BJ (cell line): Measurements from ENCODE around the gene ZFP92. TPM values are rescaled to one million over a fixed set of nuclear protein-coding genes. Genes with fewer than 3 reads are reported as not detected.

ENCODE experiments used
- CTCF ChIA-PET: fragments of 350-600 bp; formaldehyde crosslinking; extraction: SDS; loops from one replicate; lab custom pipeline; 2021; ENCODE audit warnings: antibody characterized with exemption, inconsistent platforms; lab: Yijun Ruan, JAX
- POLR2A ChIA-PET: fragments of 300-600 bp; sonication (Branson Sonifier 250); formaldehyde crosslinking; extraction: SDS; loops from one replicate; lab custom pipeline; 2021; ENCODE audit warnings: antibody characterized with exemption; lab: Charles Lee
- DNase-seq: peaks from one replicate; pipeline ENCODE4 v3.0.0-alpha.2; 2011; ENCODE audit warnings: low read depth
- H3K27me3 ChIP-seq: 2 replicates; pipeline ENCODE4 v1.6.0; 2011; ENCODE audit warnings: low read length; ENCODE audit not compliant: control insufficient read depth, insufficient read depth
- H3K36me3 ChIP-seq: 2 replicates; pipeline ENCODE4 v1.5.1; 2011; ENCODE audit warnings: low read length; ENCODE audit not compliant: control insufficient read depth, insufficient read depth
- H3K4me3 ChIP-seq: 2 replicates; pipeline ENCODE4 v1.5.1; 2011; ENCODE audit warnings: low read depth, mild to moderate bottlenecking, control low read depth, low read length
- CTCF ChIP-seq: IDR thresholded peaks from 2 replicates; pipeline ENCODE4 v1.5.1; 2011; ENCODE audit warnings: low read depth, mild to moderate bottlenecking, control low read depth, inconsistent platforms, low read length, moderate library complexity; ENCODE audit not compliant: insufficient read depth
- polyA plus RNA-seq: library from polyadenylated mRNA; depleted of rRNA; stranded (reverse); fragments of >200 nt; gene quantifications from 2 replicates; pipeline ENCODE4 v1.2.3, GENCODE V29; 2011; rRNA removed
- small RNA-seq: library from RNA; depleted of rRNA; stranded (forward); fragments of <200 nt; gene quantifications from one replicate; pipeline ENCODE3, GENCODE V24; 2012; ENCODE audit warnings: low replicate concordance, low read depth; ENCODE audit not compliant: insufficient read length

The ZFP92 gene
- polyA plus RNA-seq, 1 experiment, result 0.36 TPM

GRCh38 chrX:153460826-153461225 lies 49.6 kb downstream of the ZFP92 start:
- Histone ChIP-seq H3K27me3 (no peaks in the 10 kb centered on the region), H3K36me3 (peaks cover 5% of the 10 kb centered on the region), H3K4me3 (no peak overlapping the region)
- CTCF ChIA-PET, result interaction anchor here (0.7 to 3.0 kb wide), 13 partner anchors 9 to 128 kb away, joined by 3 to 19 read pairs (median 4); partner anchors contain the start of genes HAUS7 and ZNF275
- peak; percentile 70 for TF ChIP-seq CTCF
- POLR2A ChIA-PET, result no interaction called here
- DNase-seq, result no peak

Small RNA genes lying within 50 kb of the gene (small RNA-seq; reads per million reads assigned to genes)
- gene RN7SL667P, result not detected

Other genes with a start within 250 kb of the ZFP92 start
- not detected in 2 replicates for gene MAGEA1, start 232.2 kb upstream of the ZFP92 start, polyA plus RNA-seq
- gene PNMA6F, start 89.7 kb upstream of the ZFP92 start, polyA plus RNA-seq, result not detected in 2 replicates
- 12.0 and 13.2 TPM in 2 replicates for gene ZNF275, start 77.3 kb upstream of the ZFP92 start, polyA plus RNA-seq
- gene PNMA6E, start 10.1 kb upstream of the ZFP92 start, polyA plus RNA-seq, result not detected in 2 replicates
- 0.49 and 1.1 TPM in 2 replicates for gene TREX2, start 34.6 kb downstream of the ZFP92 start, polyA plus RNA-seq
- 26.8 and 38.4 TPM in 2 replicates for gene HAUS7, start 59.1 kb downstream of the ZFP92 start, polyA plus RNA-seq
- gene BGN, start 83.5 kb downstream of the ZFP92 start, polyA plus RNA-seq, result 284 and 487 TPM in 2 replicates
- gene ATP2B3, start 106.2 kb downstream of the ZFP92 start, polyA plus RNA-seq, result 0.02 TPM in 1 of 2 replicates, not detected in the other
- gene CCNQ, start 187.7 kb downstream of the ZFP92 start, polyA plus RNA-seq, result 32.1 and 44.0 TPM in 2 replicates
- 0.04 and 0.06 TPM in 2 replicates for gene DUSP9, start 235.7 kb downstream of the ZFP92 start, polyA plus RNA-seq